Immature natural killer cell (primary cell): ENCODE data around the gene SEMA5A. TPM values are rescaled to one million over a fixed set of nuclear protein-coding genes. Genes with fewer than 3 reads are reported as not detected.

Experiments used
- DNase-seq, 3 donors: peaks; one replicate each; pipeline ENCODE4 v3.0.0; 2022; ENCODE audit warnings: mixed read lengths in 1 of 3
- H3K27ac Mint-ChIP-seq, 6 donors: one replicate each; pipeline ENCODE4 v1.8.0; 2020; ENCODE audit warnings: mixed read lengths in 6 of 6, mild to moderate bottlenecking in 5 of 6, inconsistent platforms in 4 of 6, moderate library complexity in 3 of 6
- H3K27me3 Mint-ChIP-seq, 3 donors: one replicate each; pipeline ENCODE4 v1.8.0; 2020 to 2021; ENCODE audit warnings: low read depth in 3 of 3, mild to moderate bottlenecking in 3 of 3, mixed read lengths in 3 of 3, moderate library complexity in 3 of 3, inconsistent platforms in 1 of 3
- H3K36me3 Mint-ChIP-seq, 3 donors: one replicate each; pipeline ENCODE4 v1.8.0; 2020; ENCODE audit warnings: mixed read lengths in 3 of 3, inconsistent platforms in 2 of 3, mild to moderate bottlenecking in 2 of 3
- H3K4me1 Mint-ChIP-seq, 2 donors: one replicate each; pipeline ENCODE4 v1.8.0; 2020; ENCODE audit warnings: inconsistent platforms in 2 of 2, mild to moderate bottlenecking in 2 of 2, mixed read lengths in 2 of 2, moderate library complexity in 1 of 2
- H3K4me3 Mint-ChIP-seq, 5 donors: one replicate each; pipeline ENCODE4 v1.8.0; 2020; ENCODE audit warnings: mild to moderate bottlenecking in 5 of 5, mixed read lengths in 5 of 5, inconsistent platforms in 3 of 5, moderate library complexity in 3 of 5
- H3K9me3 Mint-ChIP-seq, 6 donors: one replicate each; pipeline ENCODE4 v1.8.0; 2020; ENCODE audit warnings: mild to moderate bottlenecking in 6 of 6, mixed read lengths in 6 of 6, inconsistent platforms in 4 of 6, moderate library complexity in 3 of 6
- polyA plus RNA-seq, 3 donors: library from polyadenylated mRNA; unstranded; fragments of 300-500 nt; fragmentation: Illumina TruSeq; gene quantifications; one replicate each; pipeline ENCODE4 v1.2.3, GENCODE V29; 2021

SEMA5A gene
- polyA plus RNA-seq, 3 donors from 2014 or later, result 0.02 TPM; not detected in 2

DNA sequence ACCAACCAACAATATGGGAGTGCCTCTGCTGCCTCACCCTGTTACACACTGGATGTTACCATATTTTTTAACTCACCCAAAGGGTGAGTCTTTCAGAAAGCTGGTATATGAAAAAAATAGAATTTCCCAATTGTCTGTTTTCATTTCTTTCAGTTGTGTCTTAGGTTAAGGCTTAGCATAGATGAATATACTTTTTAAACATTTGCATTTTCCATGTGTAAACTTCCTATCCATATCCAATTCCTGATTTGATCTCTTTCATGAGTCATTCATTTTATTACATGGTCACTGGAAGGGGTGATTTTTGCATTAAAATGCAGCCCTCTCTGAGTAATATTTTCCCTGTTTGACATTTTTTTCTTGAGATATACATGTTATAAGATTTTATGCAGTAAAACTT is 406.5 kb downstream of the SEMA5A start:
- Mint-ChIP-seq H3K27me3 (peaks cover 0 to 5% (median 0%) of the 10 kb centered on the region in 3 donors), H3K36me3 (no peaks in the 10 kb centered on the region), H3K9me3 (peaks cover 2 to 17% (median 6%) of the 10 kb centered on the region in 6 donors), H3K4me1 (no peaks in the 10 kb centered on the region), H3K4me3 (no peak overlapping the region), H3K27ac (no peak overlapping the region)
- no peak for DNase-seq

GRCh38 chr5:9128136-9128535 is 417.7 kb downstream of the SEMA5A start:
- H3K27ac Mint-ChIP-seq, result no peak overlapping the region
- H3K27me3 Mint-ChIP-seq, result no peaks in the 10 kb centered on the region
- H3K36me3 Mint-ChIP-seq, result no peaks in the 10 kb centered on the region
- H3K4me3 Mint-ChIP-seq, result no peak overlapping the region
- DNase-seq, result no peak
- H3K4me1 Mint-ChIP-seq, result no peaks in the 10 kb centered on the region
- peaks cover 7 to 24% (median 16%) of the 10 kb centered on the region in 6 donors for H3K9me3 Mint-ChIP-seq

GRCh38 chr5:9126490-9126889 is 419.4 kb downstream of the SEMA5A start:
- Mint-ChIP-seq H3K4me3 (no peak overlapping the region), H3K27ac (no peak overlapping the region), H3K9me3 (peaks cover 7 to 27% (median 20%) of the 10 kb centered on the region in 6 donors), H3K27me3 (no peaks in the 10 kb centered on the region), H3K4me1 (no peaks in the 10 kb centered on the region), H3K36me3 (no peaks in the 10 kb centered on the region)
- DNase-seq, result no peak

DNA sequence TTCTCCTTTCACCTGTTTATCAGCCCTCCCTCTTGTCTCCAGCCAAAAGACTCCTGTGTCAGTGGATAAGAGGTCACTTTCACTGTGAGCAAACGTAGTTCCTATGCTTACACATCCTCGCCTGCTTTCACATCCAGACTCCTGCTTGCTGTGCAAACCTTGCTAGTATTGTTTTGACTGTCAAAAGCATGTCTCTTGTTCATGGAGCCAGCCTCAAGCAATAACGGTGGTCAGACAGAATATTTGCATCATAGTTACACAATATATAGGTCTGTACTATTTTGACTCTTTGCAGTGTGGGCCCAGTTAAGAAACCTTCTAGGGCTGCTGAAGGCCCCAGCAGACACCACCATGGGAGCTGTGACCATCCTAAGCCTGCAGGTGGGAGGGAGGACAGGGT is 420.0 kb downstream of the SEMA5A start:
- H3K4me1 Mint-ChIP-seq, result no peaks in the 10 kb centered on the region
- no peaks in the 10 kb centered on the region for H3K27me3 Mint-ChIP-seq
- DNase-seq, result no peak
- H3K9me3 Mint-ChIP-seq, result peaks cover 7 to 27% (median 19%) of the 10 kb centered on the region in 6 donors
- H3K27ac Mint-ChIP-seq, result no peak overlapping the region
- no peaks in the 10 kb centered on the region for H3K36me3 Mint-ChIP-seq
- no peak overlapping the region for H3K4me3 Mint-ChIP-seq

GRCh38 chr5:9124838-9125237 is 421.0 kb downstream of the SEMA5A start:
- H3K9me3 Mint-ChIP-seq, result peaks cover 7 to 27% (median 18%) of the 10 kb centered on the region in 6 donors
- no peak overlapping the region for H3K4me3 Mint-ChIP-seq
- H3K27ac Mint-ChIP-seq, result no peak overlapping the region
- no peaks in the 10 kb centered on the region for H3K27me3 Mint-ChIP-seq
- no peaks in the 10 kb centered on the region for H3K36me3 Mint-ChIP-seq
- no peaks in the 10 kb centered on the region for H3K4me1 Mint-ChIP-seq
- no peak for DNase-seq

DNA sequence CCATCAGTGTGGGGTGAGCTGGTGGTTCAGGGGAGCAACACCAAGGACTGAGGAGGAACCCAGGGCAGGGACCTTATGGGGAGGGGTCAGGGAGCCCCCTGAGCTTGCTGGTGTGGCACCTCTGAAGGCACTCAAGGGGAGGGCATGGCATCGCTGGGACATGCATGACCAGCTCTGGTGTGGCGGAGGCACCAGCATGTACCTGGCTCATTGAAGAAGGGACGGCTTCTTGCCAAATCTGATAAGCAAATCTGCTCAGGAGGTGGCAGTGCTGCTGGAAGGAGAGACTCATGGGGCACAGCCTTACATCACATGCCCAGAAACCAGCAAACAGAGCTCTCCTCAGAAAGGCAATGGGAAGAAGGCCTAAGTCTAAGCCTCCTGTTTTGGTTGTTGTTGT is 421.8 kb downstream of the SEMA5A start:
- Mint-ChIP-seq H3K27ac (no peak overlapping the region), H3K4me3 (no peak overlapping the region), H3K27me3 (no peaks in the 10 kb centered on the region), H3K9me3 (peaks cover 7 to 25% (median 18%) of the 10 kb centered on the region in 6 donors), H3K36me3 (no peaks in the 10 kb centered on the region), H3K4me1 (no peaks in the 10 kb centered on the region)
- no peak for DNase-seq

- H3K27ac Mint-ChIP-seq, result no peak overlapping the region
- H3K4me3 Mint-ChIP-seq, result no peak overlapping the region
- peaks cover 7 to 24% (median 16%) of the 10 kb centered on the region in 6 donors for H3K9me3 Mint-ChIP-seq
- peaks cover 0 to 1% (median 0%) of the 10 kb centered on the region in 3 donors for H3K27me3 Mint-ChIP-seq
- H3K36me3 Mint-ChIP-seq, result no peaks in the 10 kb centered on the region
- no peak for DNase-seq
- H3K4me1 Mint-ChIP-seq, result no peaks in the 10 kb centered on the region
Observed at GRCh38 chr5:9122528-9122927, 423.3 kb downstream of the SEMA5A start.

GRCh38 chr5:9121597-9121996 is 424.3 kb downstream of the SEMA5A start:
- Mint-ChIP-seq H3K9me3 (peaks cover 8 to 27% (median 15%) of the 10 kb centered on the region in 6 donors), H3K27me3 (peaks cover 0 to 1% (median 0%) of the 10 kb centered on the region in 3 donors), H3K27ac (no peak overlapping the region), H3K36me3 (no peaks in the 10 kb centered on the region), H3K4me1 (no peaks in the 10 kb centered on the region), H3K4me3 (no peak overlapping the region)
- no peak for DNase-seq

- no peaks in the 10 kb centered on the region for H3K36me3 Mint-ChIP-seq
- peaks cover 5 to 25% (median 10%) of the 10 kb centered on the region in 6 donors for H3K9me3 Mint-ChIP-seq
- no peak overlapping the region for H3K4me3 Mint-ChIP-seq
- H3K4me1 Mint-ChIP-seq, result no peaks in the 10 kb centered on the region
- no peak overlapping the region for H3K27ac Mint-ChIP-seq
- no peak for DNase-seq
- peaks cover 0 to 1% (median 0%) of the 10 kb centered on the region in 3 donors for H3K27me3 Mint-ChIP-seq
Observed at GRCh38 chr5:9118852-9119251, 427.0 kb downstream of the SEMA5A start.

DNA sequence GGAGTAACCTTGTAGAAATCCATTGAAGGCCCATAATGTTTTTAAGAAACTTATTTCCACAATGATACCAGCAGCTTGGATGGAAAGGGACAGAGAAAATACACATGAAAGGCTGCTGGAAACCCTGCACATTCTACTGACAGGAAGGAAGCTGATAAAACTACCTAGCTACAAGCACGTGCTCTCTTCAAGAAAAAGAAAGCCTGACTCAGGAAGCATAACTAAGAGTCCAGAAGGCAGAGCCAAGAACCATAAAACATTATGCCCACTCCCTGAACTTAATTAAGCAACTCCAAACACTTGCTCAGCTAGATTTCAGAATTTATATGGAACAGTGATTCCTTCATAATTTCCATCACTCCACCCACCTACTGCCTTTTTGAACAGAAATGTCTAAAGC is 430.8 kb downstream of the SEMA5A start:
- H3K27me3 Mint-ChIP-seq, result peaks cover 0 to 1% (median 0%) of the 10 kb centered on the region in 3 donors
- no peak for DNase-seq
- H3K36me3 Mint-ChIP-seq, result no peaks in the 10 kb centered on the region
- H3K4me3 Mint-ChIP-seq, result no peak overlapping the region
- peaks cover 0 to 30% (median 11%) of the 10 kb centered on the region in 6 donors for H3K9me3 Mint-ChIP-seq
- H3K27ac Mint-ChIP-seq, result no peak overlapping the region
- H3K4me1 Mint-ChIP-seq, result no peaks in the 10 kb centered on the region

- Mint-ChIP-seq H3K9me3 (peaks cover 0 to 36% (median 12%) of the 10 kb centered on the region in 6 donors), H3K27ac (no peak overlapping the region), H3K36me3 (no peaks in the 10 kb centered on the region), H3K27me3 (no peaks in the 10 kb centered on the region), H3K4me1 (no peaks in the 10 kb centered on the region), H3K4me3 (no peak overlapping the region)
- no peak for DNase-seq
Observed at GRCh38 chr5:9112520-9113291, 433.2 kb downstream of the SEMA5A start.

DNA sequence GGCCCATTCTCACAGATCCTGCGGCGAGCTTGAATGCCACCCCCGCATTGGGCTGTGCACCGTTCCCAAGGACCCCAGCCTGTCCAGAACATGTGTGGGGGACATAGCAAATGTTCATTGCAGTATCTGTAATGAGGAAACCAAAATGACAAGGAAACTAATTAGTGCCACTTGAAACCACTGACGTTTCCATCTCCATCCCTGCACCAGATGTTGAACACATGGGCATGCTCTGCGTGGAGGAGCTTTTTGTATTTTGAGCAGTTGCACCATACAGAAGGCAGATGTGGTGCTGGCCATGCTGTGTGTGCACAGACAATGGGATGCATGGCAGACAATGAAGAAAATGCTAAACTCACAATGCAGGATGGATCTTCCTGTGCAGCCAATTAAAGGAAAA is 437.7 kb downstream of the SEMA5A start:
- Mint-ChIP-seq H3K4me1 (no peaks in the 10 kb centered on the region), H3K27me3 (no peaks in the 10 kb centered on the region), H3K9me3 (peaks cover 0 to 22% (median 8%) of the 10 kb centered on the region in 6 donors)

GRCh38 chr5:9105851-9106250 is 440.0 kb downstream of the SEMA5A start:
- no peaks in the 10 kb centered on the region for H3K4me1 Mint-ChIP-seq
- H3K27me3 Mint-ChIP-seq, result peaks cover 0 to 3% (median 0%) of the 10 kb centered on the region in 3 donors
- no peak for DNase-seq

More for the DNA sequence above, 437.7 kb downstream of the SEMA5A start:
- Mint-ChIP-seq H3K36me3 (no peaks in the 10 kb centered on the region), H3K4me3 (no peak overlapping the region), H3K27ac (no peak overlapping the region)
- no peak for DNase-seq

GRCh38 chr5:9104571-9105339 is 441.1 kb downstream of the SEMA5A start:
- no peak for DNase-seq
- Mint-ChIP-seq H3K36me3 (no peaks in the 10 kb centered on the region), H3K9me3 (peaks cover 0 to 17% (median 4%) of the 10 kb centered on the region in 6 donors), H3K4me3 (no peak overlapping the region), H3K27ac (no peak overlapping the region), H3K27me3 (peaks cover 0 to 3% (median 0%) of the 10 kb centered on the region in 3 donors), H3K4me1 (no peaks in the 10 kb centered on the region)

More at GRCh38 chr5:9105851-9106250, 440.0 kb downstream of the SEMA5A start:
- Mint-ChIP-seq H3K9me3 (peaks cover 0 to 28% (median 6%) of the 10 kb centered on the region in 6 donors), H3K36me3 (no peaks in the 10 kb centered on the region), H3K4me3 (no peak overlapping the region), H3K27ac (no peak overlapping the region)
